K562 (cell line): ENCODE measurements around the gene RNF40. TPM values are rescaled to one million over a fixed set of nuclear protein-coding genes. Genes with fewer than 3 reads are reported as not detected.

Experiments used
- DNMT1 ChIP-seq: fragments of 450-650 bp; IDR thresholded peaks from 2 replicates; pipeline ENCODE4 v1.6.1; 2016; ENCODE audit warnings: antibody characterized with exemption, mild to moderate bottlenecking
- ELF2 ChIP-seq: fragments of 250-450 bp; sonication (Bioruptor Pico); IDR thresholded peaks from 2 replicates; pipeline ENCODE4 v1.5.0; 2021; ENCODE audit warnings: mild to moderate bottlenecking
- ETS1 ChIP-seq: conservative IDR thresholded peaks from 2 replicates; pipeline ENCODE4 v1.6.1; 2011; ENCODE audit warnings: low read depth, mild to moderate bottlenecking, low read length; ENCODE audit not compliant: control insufficient read depth
- L3MBTL2 ChIP-seq: fragments of 450-650 bp; IDR thresholded peaks from 2 replicates; pipeline ENCODE4 v1.6.1; 2016; ENCODE audit warnings: mild to moderate bottlenecking, moderate library complexity
- LCOR ChIP-seq: sonication (generic); formaldehyde crosslinking; IDR thresholded peaks from 2 replicates; pipeline ENCODE4 v1.8.0; 2022; ENCODE audit warnings: mild to moderate bottlenecking, missing genetic modification reagents
- NFE2L1 ChIP-seq: fragments of 450-650 bp; IDR thresholded peaks from 2 replicates; pipeline ENCODE4 v1.6.1; 2016; ENCODE audit warnings: missing genetic modification characterization, low read depth, mild to moderate bottlenecking, missing compliant biosample characterization, moderate library complexity, borderline replicate concordance
- PATZ1 ChIP-seq: fragments of 250-450 bp; sonication (Bioruptor Pico); IDR thresholded peaks from 2 replicates; pipeline ENCODE4 v1.5.0; 2020; ENCODE audit warnings: mild to moderate bottlenecking, borderline replicate concordance
- POU5F1 ChIP-seq: fragments of 150-350 bp; IDR thresholded peaks from 2 replicates; pipeline ENCODE4 v1.6.1; 2014; ENCODE audit warnings: borderline replicate concordance, low read length, low read depth, mild to moderate bottlenecking; ENCODE audit not compliant: partially characterized antibody
- PRDM10 ChIP-seq: fragments of 450-650 bp; IDR thresholded peaks from 2 replicates; pipeline ENCODE4 v1.6.1; 2018; ENCODE audit not compliant: partially characterized antibody
- PYGO2 ChIP-seq: fragments of 450-650 bp; IDR thresholded peaks from 2 replicates; pipeline ENCODE4 v1.6.1; 2016; ENCODE audit warnings: mild to moderate bottlenecking, missing genetic modification characterization, moderate library complexity, missing compliant biosample characterization
- SIN3A ChIP-seq, 2 experiments: fragments of 150-350 bp in 1 of 2; IDR thresholded peaks; 2 replicates each; pipeline ENCODE4 v1.6.1; 2011 to 2016; ENCODE audit warnings: borderline replicate concordance in 2 of 2, low read depth in 2 of 2, low read length in 2 of 2, mild to moderate bottlenecking in 2 of 2, moderate library complexity in 2 of 2; ENCODE audit not compliant: control insufficient read depth in 1 of 2
- SMAD2 ChIP-seq: fragments of 150-350 bp; IDR thresholded peaks from 2 replicates; pipeline ENCODE4 v1.6.1; 2014; ENCODE audit warnings: low read depth, mild to moderate bottlenecking, low read length
- SMARCE1 ChIP-seq: fragments of 450-650 bp; IDR thresholded peaks from 2 replicates; pipeline ENCODE4 v1.7.1; 2016; ENCODE audit warnings: mild to moderate bottlenecking
- TAF7 ChIP-seq: fragments of 450-650 bp; IDR thresholded peaks from 2 replicates; pipeline ENCODE4 v1.6.1; 2016; ENCODE audit warnings: missing genetic modification characterization, missing compliant biosample characterization
- ZBTB5 ChIP-seq: fragments of 450-650 bp; IDR thresholded peaks from 2 replicates; pipeline ENCODE4 v1.6.1; 2017; ENCODE audit warnings: antibody characterized with exemption
- ZNF512 ChIP-seq: IDR thresholded peaks from 2 replicates; pipeline ENCODE4 v1.6.1; 2016; ENCODE audit warnings: missing genetic modification characterization, missing compliant biosample characterization
- polyA plus RNA-seq, 8 experiments: library from polyadenylated mRNA; depleted of rRNA in 4 of 8; stranded (reverse) in 5 of 8; unstranded in 3 of 8; fragments of >200 nt; fragmentation: Nextera tagmentation in 2 of 8; fragmentation: Illumina TruSeq in 1 of 8; extraction: Ambion mirVana in 2 of 8; extraction: Trizol in 1 of 8; gene quantifications; 2 replicates each; pipeline versions ENCODE4 v1.2.1 to v1.2.3, GENCODE V29; 2011 to 2014; ENCODE audit warnings: inconsistent platforms in 1 of 8, missing spikeins in 1 of 8
- total RNA-seq, 7 experiments: library from RNA; depleted of rRNA in 6 of 7; stranded (reverse); fragments of >200 nt in 6 of 7; fragmentation: Illumina TruSeq in 2 of 7; extraction: Trizol in 2 of 7; gene quantifications; 2 replicates each; pipeline versions ENCODE4 v1.2.1 to v1.2.3, GENCODE V29; 2011 to 2021; ENCODE audit warnings: low replicate concordance in 1 of 7

Gene RNF40
- total and polyA plus RNA-seq, 9 of the 15 experiments (the other 6 are each of a cell fraction or from before 2014, with no cell fraction given): 6.2 to 129 (median 81.5) TPM

GRCh38 chr16:30761427-30761927 is 645 bp upstream of the RNF40 start (continued):
- TF ChIP-seq SIN3A (IDR thresholded peaks at IDR 0.05; ENCODE audit: borderline replicate concordance in 2 of 2, control insufficient read depth in 1 of 2, low read depth in 2 of 2, low read length in 2 of 2) (peak in 1 of 2 experiments; percentile 12; a peak in 2 of 4 replicates), ZNF512 (no peak), ELF2 (no peak), LCOR (CRISPR knock-in tag) (peak; percentile 74; the same call in 1 of the 2 replicates), SMAD2 (no peak), TAF7 (no peak), PATZ1 (CRISPR knock-in tag) (no peak), PYGO2 (tag) (no peak), ETS1 (peak; percentile 41; the same call in 1 of the 2 replicates), PRDM10 (no peak), NFE2L1 (tag) (no peak), ZBTB5 (peak; percentile 74; the same call in 1 of the 2 replicates), DNMT1 (no peak), SMARCE1 (no peak), POU5F1 (no peak), L3MBTL2 (0 out of 2 replicates have a peak, but pooled peaks have one; percentile 41)
